Measurements from ENCODE around the gene B9D2. TPM values are rescaled to one million over a fixed set of nuclear protein-coding genes. Genes with fewer than 3 reads are reported as not detected.

Gene B9D2
- total RNA-seq, 1 donor from 2014 or later: 3.5 TPM

- no peak for DNase-seq (ENCODE audit: low spot score)
Observed at GRCh38 chr19:41330481-41330880, 33.5 kb downstream of the B9D2 start.

GRCh38 chr19:41328842-41329225, 35.1 kb downstream of the B9D2 start:
- no peak for DNase-seq (ENCODE audit: low spot score)

DNA sequence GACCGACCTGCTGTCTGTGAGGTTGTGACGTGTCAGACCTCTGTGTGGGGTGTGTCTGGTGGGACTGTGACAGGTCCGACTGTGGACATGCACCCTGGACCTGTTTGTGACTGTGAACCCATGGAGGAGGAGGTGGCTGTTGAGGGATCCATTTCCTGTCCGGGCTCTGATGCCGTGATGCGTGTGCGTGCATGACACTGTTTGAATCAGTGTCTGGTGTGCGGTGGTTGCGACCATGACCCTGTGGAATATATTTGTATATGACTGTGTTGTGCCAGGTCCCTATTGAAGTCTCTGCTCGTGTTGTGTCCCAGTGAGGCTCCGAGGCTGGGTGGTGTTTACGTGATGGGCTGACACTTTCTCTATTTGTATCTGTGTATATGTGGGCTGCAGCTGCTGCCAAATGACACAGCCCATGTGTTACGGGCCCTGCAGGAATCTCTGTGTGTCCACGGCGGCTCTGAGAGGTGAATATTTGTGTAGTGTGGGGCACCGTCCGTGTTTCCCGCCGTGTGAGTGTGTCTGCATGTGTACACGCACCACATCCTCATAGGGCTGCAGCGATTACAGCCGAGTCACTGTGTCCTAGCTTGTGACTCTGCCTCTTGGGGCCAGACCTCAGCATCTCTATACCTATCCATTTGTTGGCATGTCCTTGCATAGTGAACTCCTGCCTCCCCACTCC, 35.6 kb downstream of the B9D2 start:
- no peak for DNase-seq (ENCODE audit: low spot score)

GRCh38 chr19:41327576-41328156, 36.3 kb downstream of the B9D2 start:
- peak; percentile 93 for DNase-seq (ENCODE audit: low spot score)

- DNase-seq (ENCODE audit: low spot score): no peak
Observed at GRCh38 chr19:41327076-41327575, 36.8 kb downstream of the B9D2 start.

GRCh38 chr19:41325947-41326706, 37.8 kb downstream of the B9D2 start:
- DNase-seq (ENCODE audit: low spot score): no peak

- DNase-seq (ENCODE audit: low spot score): no peak
Observed at GRCh38 chr19:41325640-41325946, 38.4 kb downstream of the B9D2 start.

GRCh38 chr19:41324921-41325639, 38.9 kb downstream of the B9D2 start:
- DNase-seq (ENCODE audit: low spot score): no peak

DNA sequence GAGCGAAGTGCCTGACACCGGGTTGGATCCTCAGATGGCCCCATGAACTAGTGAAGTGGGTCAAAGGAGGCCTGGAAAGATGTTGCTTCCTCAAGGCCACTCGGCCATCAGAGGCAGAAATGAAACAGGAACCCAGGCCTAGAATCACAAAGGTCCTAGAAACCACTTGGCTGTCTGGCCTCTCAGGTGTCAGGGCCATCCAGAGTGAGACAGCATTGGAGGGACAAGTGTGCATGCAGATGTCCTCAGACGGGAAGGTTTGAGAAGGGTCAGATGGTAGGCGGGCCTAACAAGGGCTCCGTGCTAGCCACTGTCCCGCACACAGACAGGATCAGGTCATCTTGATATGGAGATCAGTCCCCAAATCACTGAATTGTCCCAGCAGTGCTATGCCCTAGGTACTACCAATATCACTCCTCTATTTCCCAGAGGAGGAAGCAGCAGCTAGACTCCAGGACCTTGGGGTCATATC, 39.7 kb downstream of the B9D2 start:
- DNase-seq (ENCODE audit: low spot score): no peak

DNA sequence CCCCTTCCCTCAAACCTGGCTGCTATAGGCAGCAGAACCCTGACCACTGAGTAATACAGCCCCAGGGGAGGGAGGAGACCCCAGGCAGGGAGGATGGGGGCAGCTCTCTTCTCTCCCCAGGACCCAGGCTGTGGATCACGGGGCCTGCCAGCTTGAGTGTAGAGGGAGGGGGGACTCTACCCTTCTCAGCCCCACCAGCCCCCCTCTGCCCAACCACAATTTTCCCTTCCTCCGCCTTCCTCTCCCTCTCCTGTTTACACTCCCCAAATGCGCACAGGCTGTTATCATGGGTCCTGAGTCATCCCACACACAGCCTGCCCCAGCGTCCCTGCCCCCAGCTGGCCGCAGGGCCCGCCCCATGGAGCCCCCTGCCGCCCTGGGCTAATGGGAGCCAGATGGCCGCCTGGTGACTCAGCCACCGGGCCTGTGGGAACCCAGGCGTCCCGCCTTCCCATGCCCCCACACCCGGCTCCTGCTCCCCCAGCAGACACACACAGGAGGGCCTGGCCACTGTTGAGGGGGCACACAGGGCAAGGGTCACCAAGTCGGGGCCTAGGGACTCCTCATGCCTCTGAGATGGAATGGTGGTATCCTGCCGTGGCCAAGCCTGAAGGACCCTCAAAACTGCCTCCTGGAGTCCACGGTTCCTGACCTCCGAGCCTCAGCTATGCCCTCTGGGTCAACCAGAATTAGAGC, 40.4 kb downstream of the B9D2 start:
- no peak for DNase-seq (ENCODE audit: low spot score)

GRCh38 chr19:41323023-41323422, 40.9 kb downstream of the B9D2 start:
- DNase-seq (ENCODE audit: low spot score): no peak

DNA sequence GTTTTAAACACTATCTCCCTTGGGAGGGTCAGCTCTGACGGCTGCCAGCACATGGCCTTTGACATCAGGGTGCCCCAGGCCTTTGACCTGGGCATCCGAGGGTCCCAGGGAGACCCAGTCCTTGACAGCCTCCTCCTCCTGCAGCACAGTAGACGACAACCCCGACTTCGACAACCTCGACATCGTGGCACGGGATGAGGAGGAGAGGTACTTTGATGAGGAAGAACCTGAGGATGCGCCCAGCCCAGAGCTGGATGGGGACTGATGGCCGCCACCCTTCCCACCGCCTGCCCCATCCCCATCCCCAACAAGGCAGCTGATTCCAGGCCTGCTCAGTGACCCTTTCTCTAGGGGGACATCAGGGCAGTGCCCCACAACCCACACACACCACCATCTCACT, 41.5 kb downstream of the B9D2 start:
- DNase-seq (ENCODE audit: low spot score): no peak

- DNase-seq (ENCODE audit: low spot score): no peak
Observed at GRCh38 chr19:41321600-41322270, 42.2 kb downstream of the B9D2 start.

DNA sequence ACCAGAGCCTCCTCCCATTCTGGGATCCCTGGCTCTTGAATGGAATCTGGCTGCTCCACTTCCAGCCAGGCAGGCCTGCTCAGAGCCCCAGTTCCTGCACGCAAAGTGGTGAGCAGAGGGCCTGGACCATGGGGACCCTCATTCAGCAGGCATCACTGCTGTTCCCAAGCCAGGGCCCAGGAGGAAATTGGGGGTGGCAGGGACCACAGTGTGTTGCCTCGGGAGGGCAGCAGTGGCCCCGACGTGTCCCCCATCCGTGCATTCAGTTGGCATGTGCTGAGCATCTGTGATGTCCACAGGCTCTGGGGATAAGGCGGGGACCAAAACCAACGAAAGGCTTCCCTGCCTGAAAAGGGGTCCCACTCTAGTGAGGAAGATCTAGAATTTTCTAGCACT, 42.7 kb downstream of the B9D2 start:
- no peak for DNase-seq (ENCODE audit: low spot score)

GRCh38 chr19:41320568-41320967, 43.4 kb downstream of the B9D2 start:
- no peak for DNase-seq (ENCODE audit: low spot score)

GRCh38 chr19:41320185-41320518, 43.8 kb downstream of the B9D2 start:
- no peak for DNase-seq (ENCODE audit: low spot score)

GRCh38 chr19:41319500-41320184, 44.3 kb downstream of the B9D2 start:
- no peak for DNase-seq (ENCODE audit: low spot score)

GRCh38 chr19:41318696-41319499, 45.1 kb downstream of the B9D2 start:
- DNase-seq (ENCODE audit: low spot score): no peak

GRCh38 chr19:41316306-41316920, 47.5 kb downstream of the B9D2 start:
- no peak for DNase-seq (ENCODE audit: low spot score)

Data from mesenteric fat pad (tissue), 1 donor.